Hepatocyte (in vitro differentiated cells): ENCODE data around the gene STARD8. TPM values are rescaled to one million over a fixed set of nuclear protein-coding genes. Genes with fewer than 3 reads are reported as not detected.

Experiments used
- DNase-seq: peaks from one replicate; pipeline ENCODE4 v3.0.0-alpha.2; 2016; ENCODE audit warnings: low spot score
- H2AFZ ChIP-seq: fragments of 200-600 bp; sonication (generic); 2 replicates; pipeline ENCODE4 v1.6.0; 2016; ENCODE audit warnings: antibody characterized with exemption, mild to moderate bottlenecking
- H3K27ac ChIP-seq: fragments of 200-600 bp; sonication (generic); 2 replicates; pipeline ENCODE4 v1.5.1; 2016; ENCODE audit warnings: mild to moderate bottlenecking
- H3K27me3 ChIP-seq: fragments of 200-600 bp; sonication (generic); 2 replicates; pipeline ENCODE4 v1.6.1; 2016
- H3K36me3 ChIP-seq: fragments of 200-600 bp; sonication (generic); replicated peaks from 2 replicates; pipeline ENCODE4 v1.5.1; 2016; ENCODE audit warnings: low read depth; ENCODE audit not compliant: insufficient read depth
- H3K4me1 ChIP-seq: fragments of 200-600 bp; sonication (generic); 2 replicates; pipeline ENCODE4 v1.5.1; 2016; ENCODE audit warnings: mild to moderate bottlenecking, moderate library complexity; ENCODE audit not compliant: insufficient read depth
- H3K4me2 ChIP-seq: fragments of 200-600 bp; sonication (generic); 2 replicates; pipeline ENCODE4 v1.6.0; 2016
- H3K4me3 ChIP-seq: fragments of 200-600 bp; sonication (generic); 2 replicates; pipeline ENCODE4 v1.5.1; 2016; ENCODE audit warnings: mild to moderate bottlenecking
- H3K79me2 ChIP-seq: fragments of 200-600 bp; sonication (generic); 2 replicates; pipeline ENCODE4 v1.6.0; 2017; ENCODE audit warnings: mild to moderate bottlenecking
- H3K9me2 ChIP-seq: fragments of 200-600 bp; sonication (generic); replicated peaks from 2 replicates; pipeline ENCODE4 v1.6.0; 2017; ENCODE audit warnings: mild to moderate bottlenecking; ENCODE audit not compliant: insufficient read depth
- H3K9me3 ChIP-seq: fragments of 200-600 bp; sonication (generic); 2 replicates; pipeline ENCODE4 v1.5.1; 2016; ENCODE audit warnings: low read depth, mild to moderate bottlenecking
- H4K20me1 ChIP-seq: fragments of 200-600 bp; sonication (generic); 2 replicates; pipeline ENCODE4 v1.6.0; 2016; ENCODE audit warnings: mild to moderate bottlenecking; ENCODE audit not compliant: insufficient read depth, poor library complexity, severe bottlenecking
- CTCF ChIP-seq: fragments of 200-600 bp; sonication (generic); IDR thresholded peaks from 2 replicates; pipeline ENCODE4 v1.5.1; 2016; ENCODE audit warnings: antibody characterized with exemption, mild to moderate bottlenecking; ENCODE audit not compliant: poor library complexity
- EZH2 ChIP-seq: fragments of 200-600 bp; sonication (generic); IDR thresholded peaks from 2 replicates; pipeline ENCODE4 v1.6.1; 2016; ENCODE audit warnings: antibody characterized with exemption, mild to moderate bottlenecking, borderline replicate concordance
- EZH2phosphoT487 ChIP-seq: fragments of 200-600 bp; sonication (generic); IDR thresholded peaks from one replicate; pipeline ENCODE4 v1.6.1; 2018; ENCODE audit warnings: antibody characterized with exemption, mild to moderate bottlenecking, low read depth, moderate library complexity; ENCODE audit not compliant: unreplicated experiment, severe bottlenecking
- WGBS: methylation state at CpG from one replicate; pipeline ENCODE4 v1.1.6; 2016; ENCODE audit warnings: low lambda C conversion rate; ENCODE audit errors: missing lambda C conversion rate; 5-methylcytosine and 5-hydroxymethylcytosine counted together
- polyA plus RNA-seq: library from polyadenylated mRNA; unstranded; fragments of >200 nt; fragmentation: Nextera tagmentation; extraction: Ambion mirVana; gene quantifications from 2 replicates; pipeline ENCODE4 v1.2.1, GENCODE V29; 2016
- total RNA-seq: library from RNA; depleted of rRNA; stranded (reverse); fragments of >200 nt; gene quantifications from 2 replicates; pipeline ENCODE4 v1.2.3, GENCODE V29; 2014

STARD8 gene
- total and polyA plus RNA-seq, 2 experiments from 2014 or later: 1.1 to 3.3 TPM

DNA sequence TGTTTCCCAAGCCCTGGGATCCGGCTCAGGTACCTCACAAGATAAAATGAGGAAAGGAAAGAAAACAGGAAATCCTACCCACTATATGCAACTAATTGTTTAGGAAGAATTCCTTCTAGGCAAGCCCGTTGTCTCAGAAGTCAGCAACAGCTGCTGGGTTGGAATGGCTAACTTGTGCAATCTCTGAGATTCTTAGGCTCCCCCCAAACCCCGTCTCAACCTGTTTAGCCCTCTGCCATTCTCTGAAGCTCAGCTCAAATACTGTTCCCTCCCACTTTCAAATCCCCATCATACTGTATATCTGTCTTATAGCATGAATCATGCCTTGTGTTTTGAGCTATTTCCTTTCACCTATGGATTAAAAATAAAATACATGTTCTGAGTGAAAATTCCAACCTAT lies 28.9 kb downstream of the STARD8 start:
- H3K36me3 ChIP-seq: no peaks in the 10 kb centered on the region
- no peak for TF ChIP-seq EZH2
- H3K27me3 ChIP-seq: no peaks in the 10 kb centered on the region
- no peaks in the 10 kb centered on the region for H3K9me3 ChIP-seq
- no peak overlapping the region for H2AFZ ChIP-seq
- no peak overlapping the region for H3K4me3 ChIP-seq
- H4K20me1 ChIP-seq: no peaks in the 10 kb centered on the region
- no peak overlapping the region for H3K27ac ChIP-seq
- H3K4me2 ChIP-seq: no peak overlapping the region
- no peak for DNase-seq
- no peaks in the 10 kb centered on the region for H3K9me2 ChIP-seq
- no peaks in the 10 kb centered on the region for H3K4me1 ChIP-seq
- 51% methylated on average over 3 of the region's 3 CpGs for WGBS
- H3K79me2 ChIP-seq: no peaks in the 10 kb centered on the region

GRCh38 chrX:68677998-68678397 lies 30.5 kb downstream of the STARD8 start:
- Histone ChIP-seq H3K27ac (no peak overlapping the region), H3K9me3 (no peaks in the 10 kb centered on the region), H3K4me3 (no peak overlapping the region), H3K27me3 (no peaks in the 10 kb centered on the region), H2AFZ (no peak overlapping the region), H3K4me1 (no peaks in the 10 kb centered on the region), H3K9me2 (no peaks in the 10 kb centered on the region), H3K4me2 (no peak overlapping the region), H3K79me2 (no peaks in the 10 kb centered on the region), H4K20me1 (no peaks in the 10 kb centered on the region), H3K36me3 (no peaks in the 10 kb centered on the region)
- 48% methylated on average over 4 of the region's 4 CpGs for WGBS
- DNase-seq: no peak
- TF ChIP-seq CTCF: no peak
- TF ChIP-seq EZH2phosphoT487: no peak
- TF ChIP-seq EZH2: no peak

DNA sequence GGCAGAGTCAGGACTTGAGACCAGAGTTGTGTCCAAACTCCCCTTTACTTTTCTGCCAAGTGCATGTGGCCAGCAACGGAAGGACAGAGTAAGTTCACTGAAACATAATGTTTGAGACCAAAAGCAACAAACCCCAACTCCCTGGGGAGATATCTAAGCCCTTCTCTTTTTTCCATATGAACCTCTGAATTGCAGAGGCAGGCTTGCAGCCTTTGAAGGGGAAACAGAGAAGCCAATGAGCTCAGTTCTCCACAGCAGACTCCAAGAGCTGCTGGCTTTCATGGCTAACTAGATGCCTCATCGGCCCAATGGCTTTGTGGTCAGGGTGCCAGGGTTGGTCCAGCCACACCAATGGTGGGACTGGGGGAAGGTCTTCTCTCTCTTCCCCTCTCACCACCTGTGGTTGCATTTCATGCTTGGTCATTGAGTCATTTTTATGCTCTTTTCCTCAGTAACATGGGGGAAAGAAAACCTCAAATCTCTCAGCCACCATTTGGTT lies 34.0 kb downstream of the STARD8 start:
- Histone ChIP-seq H3K4me3 (no peak overlapping the region), H2AFZ (no peak overlapping the region), H3K4me2 (no peak overlapping the region), H3K27ac (no peak overlapping the region), H3K9me3 (no peaks in the 10 kb centered on the region), H4K20me1 (no peaks in the 10 kb centered on the region), H3K4me1 (no peaks in the 10 kb centered on the region), H3K9me2 (no peaks in the 10 kb centered on the region), H3K27me3 (no peaks in the 10 kb centered on the region), H3K79me2 (no peaks in the 10 kb centered on the region), H3K36me3 (no peaks in the 10 kb centered on the region)
- 60% methylated on average over 2 of the region's 2 CpGs for WGBS
- DNase-seq: no peak
- TF ChIP-seq EZH2phosphoT487 (no peak), CTCF (no peak), EZH2 (no peak)

DNA sequence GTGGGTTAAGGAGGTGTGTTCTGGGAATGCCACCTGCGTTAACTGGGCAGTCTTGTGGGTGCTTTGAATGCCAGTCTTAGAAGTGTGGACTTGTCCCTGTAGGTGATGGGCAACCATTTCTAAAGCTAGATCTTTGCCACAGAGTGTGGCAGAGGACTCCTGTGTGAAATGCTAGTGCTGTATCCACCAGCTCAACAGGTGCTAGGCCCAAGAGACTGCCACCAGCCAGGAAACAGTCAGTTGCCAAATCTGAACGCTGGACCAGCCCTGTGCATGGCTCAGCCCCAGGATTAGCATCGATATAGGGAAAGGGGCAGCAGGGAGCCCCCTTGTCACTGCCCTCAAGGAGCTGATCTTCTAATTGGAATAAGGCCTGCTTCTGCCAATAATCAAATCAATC lies 35.3 kb downstream of the STARD8 start:
- Histone ChIP-seq H3K4me1 (no peaks in the 10 kb centered on the region), H3K36me3 (no peaks in the 10 kb centered on the region), H3K9me3 (no peaks in the 10 kb centered on the region), H3K9me2 (no peaks in the 10 kb centered on the region), H4K20me1 (no peaks in the 10 kb centered on the region), H3K27ac (no peak overlapping the region), H3K79me2 (no peaks in the 10 kb centered on the region), H3K27me3 (no peaks in the 10 kb centered on the region), H2AFZ (no peak overlapping the region), H3K4me2 (no peak overlapping the region), H3K4me3 (no peak overlapping the region)
- TF ChIP-seq EZH2phosphoT487 (no peak), EZH2 (no peak), CTCF (no peak)
- DNase-seq: no peak
- 74% methylated on average over 3 of the region's 3 CpGs for WGBS
